CD4-positive, alpha-beta memory T cell (primary cell): ENCODE results near the gene NACC2. TPM values are rescaled to one million over a fixed set of nuclear protein-coding genes. Genes with fewer than 3 reads are reported as not detected.
A peak's percentile ranks its signal among the peaks of the same experiment; 100 is the strongest.

Experiments used
- CTCF ChIA-PET: fragments of 350-600 bp; sonication (Branson Sonifier 250); formaldehyde crosslinking; loops from one replicate; lab custom pipeline; 2021; ENCODE audit warnings: inconsistent platforms; ENCODE audit not compliant: partially characterized antibody; lab: Charles Lee
- POLR2A ChIA-PET: fragments of 350-600 bp; sonication (Branson Sonifier 250); formaldehyde crosslinking; loops from one replicate; lab custom pipeline; 2021; ENCODE audit not compliant: partially characterized antibody; lab: Charles Lee
- DNase-seq, 5 donors: peaks; one replicate each; pipeline versions ENCODE4 v3.0.0 to v3.0.0-alpha.2; 2020 to 2022; ENCODE audit warnings: mixed read lengths in 1 of 5
- H3K27ac ChIP-seq: one replicate; pipeline ENCODE4 v1.7.0; 2013; ENCODE audit warnings: low read depth, low read length
- H3K27me3 ChIP-seq: 2 replicates; pipeline ENCODE4 v1.7.0; 2013; ENCODE audit warnings: mild to moderate bottlenecking, low read length, moderate library complexity; ENCODE audit not compliant: insufficient read depth
- H3K36me3 ChIP-seq: 2 replicates; pipeline ENCODE4 v1.7.0; 2013; ENCODE audit warnings: mild to moderate bottlenecking, low read length, moderate library complexity; ENCODE audit not compliant: insufficient read depth
- H3K4me1 ChIP-seq: 2 replicates; pipeline ENCODE4 v1.7.0; 2013; ENCODE audit warnings: mild to moderate bottlenecking, low read length, moderate library complexity; ENCODE audit not compliant: insufficient read depth
- H3K4me3 ChIP-seq, 2 donors: one replicate each; pipeline ENCODE4 v1.7.0; 2013; ENCODE audit warnings: low read length in 2 of 2, mild to moderate bottlenecking in 1 of 2
- H3K9me3 ChIP-seq, 2 donors: one replicate each; pipeline ENCODE4 v1.7.0; 2013; ENCODE audit warnings: low read length in 2 of 2, control low read depth in 1 of 2; ENCODE audit not compliant: control insufficient read depth in 1 of 2
- H3K27ac Mint-ChIP-seq, 7 donors: one replicate each; pipeline ENCODE4 v1.8.0; 2020 to 2021; ENCODE audit warnings: mixed read lengths in 7 of 7, mild to moderate bottlenecking in 6 of 7, inconsistent platforms in 3 of 7, moderate library complexity in 3 of 7
- H3K27me3 Mint-ChIP-seq, 2 donors: one replicate each; pipeline ENCODE4 v1.8.0; 2020 to 2021; ENCODE audit warnings: mixed read lengths in 2 of 2
- H3K36me3 Mint-ChIP-seq, 2 donors: one replicate each; pipeline ENCODE4 v1.8.0; 2020 to 2021; ENCODE audit warnings: mixed read lengths in 2 of 2, inconsistent platforms in 1 of 2, mild to moderate bottlenecking in 1 of 2
- H3K4me1 Mint-ChIP-seq, 4 donors: one replicate each; pipeline ENCODE4 v1.8.0; 2020 to 2021; ENCODE audit warnings: mixed read lengths in 4 of 4, mild to moderate bottlenecking in 1 of 4
- H3K4me3 Mint-ChIP-seq, 8 donors: one replicate each; pipeline ENCODE4 v1.8.0; 2020 to 2021; ENCODE audit warnings: mixed read lengths in 8 of 8, mild to moderate bottlenecking in 7 of 8, moderate library complexity in 6 of 8, inconsistent platforms in 3 of 8
- H3K9me3 Mint-ChIP-seq, 8 donors: one replicate each; pipeline ENCODE4 v1.8.0; 2020 to 2021; ENCODE audit warnings: mixed read lengths in 8 of 8, mild to moderate bottlenecking in 5 of 8, inconsistent platforms in 3 of 8, moderate library complexity in 1 of 8
- intact Hi-C: fragments of 100-400 bp; cut with micrococcal nuclease; formaldehyde crosslinking; loops from one replicate; pipeline ENCODE4 v1.15.1; 2023
- polyA plus RNA-seq, 2 donors: library from polyadenylated mRNA; unstranded; fragments of 300-500 nt; fragmentation: Illumina TruSeq; gene quantifications; one replicate each; pipeline ENCODE4 v1.2.3, GENCODE V29; 2021
- total RNA-seq, 2 experiments: library from RNA; stranded (reverse); gene quantifications; one replicate each; pipeline ENCODE4 v1.2.3, GENCODE V29; 2021

Gene NACC2
- total and polyA plus RNA-seq, 4 experiments from 2014 or later: 0.58 to 12.2 (median 7.1) TPM

GRCh38 chr9:136115641-136116359 lies 20.7 kb upstream of the NACC2 start:
- intact Hi-C loops: loop anchor here (10.0 kb wide), 1 partner anchor 129 kb away; the partner anchor contains the start of gene QSOX2
- ChIA-PET POLR2A (interaction anchor here (1.6 to 5.8 kb wide), 3 partner anchors 8 to 148 kb away, joined by 3 to 67 read pairs (median 58); partner anchors contain the start of gene NACC2), CTCF (interaction anchor here (0.6 kb wide), 1 partner anchor 11 kb away, joined by 3 read pairs; no protein-coding TSS in a partner anchor)
- H3K27ac ChIP-seq: no peak overlapping the region
- H3K4me1 ChIP-seq: peaks cover 57% of the 10 kb centered on the region
- no peak overlapping the region for H3K27ac Mint-ChIP-seq
- H3K4me3 ChIP-seq: no peak overlapping the region
- peaks cover 14% of the 10 kb centered on the region for H3K36me3 ChIP-seq
- no peaks in the 10 kb centered on the region for H3K27me3 ChIP-seq
- H3K4me3 Mint-ChIP-seq: peak overlapping the region in 1 of 8 donors; percentile 1
- peaks cover 6 to 57% (median 29%) of the 10 kb centered on the region in 4 donors for H3K4me1 Mint-ChIP-seq
- peaks cover 0 to 9% of the 10 kb centered on the region in 2 donors for H3K36me3 Mint-ChIP-seq
- no peaks in the 10 kb centered on the region for H3K27me3 Mint-ChIP-seq
- H3K9me3 Mint-ChIP-seq: no peaks in the 10 kb centered on the region
- no peak for DNase-seq
- no peaks in the 10 kb centered on the region for H3K9me3 ChIP-seq

GRCh38 chr9:136115206-136115605 lies 20.1 kb upstream of the NACC2 start:
- no peaks in the 10 kb centered on the region for H3K27me3 Mint-ChIP-seq
- Histone ChIP-seq H3K4me3 (no peak overlapping the region), H3K36me3 (peaks cover 14% of the 10 kb centered on the region), H3K27me3 (no peaks in the 10 kb centered on the region), H3K27ac (no peak overlapping the region), H3K4me1 (peaks cover 63% of the 10 kb centered on the region), H3K9me3 (no peaks in the 10 kb centered on the region)
- H3K36me3 Mint-ChIP-seq: peaks cover 0 to 9% of the 10 kb centered on the region in 2 donors
- ChIA-PET CTCF (no interaction called here), POLR2A (interaction anchor here (1.6 to 11.1 kb wide), 2 partner anchors 18 to 148 kb away, joined by 3 to 155 read pairs; partner anchors contain the start of gene NACC2)
- no peak overlapping the region for H3K4me3 Mint-ChIP-seq
- intact Hi-C loops: loop anchor here (10.0 kb wide), 1 partner anchor 130 kb away; the partner anchor contains the start of gene QSOX2
- no peak for DNase-seq
- H3K4me1 Mint-ChIP-seq: peaks cover 6 to 63% (median 34%) of the 10 kb centered on the region in 4 donors
- H3K9me3 Mint-ChIP-seq: no peaks in the 10 kb centered on the region
- H3K27ac Mint-ChIP-seq: peak overlapping the region in 2 of 7 donors; percentile 29 to 79

- H3K27me3 Mint-ChIP-seq: no peaks in the 10 kb centered on the region
- H3K36me3 ChIP-seq: peaks cover 14% of the 10 kb centered on the region
- ChIA-PET CTCF (no interaction called here), POLR2A (interaction anchor here (1.6 to 11.1 kb wide), 3 partner anchors 9 to 147 kb away, joined by 3 to 155 read pairs (median 9); partner anchors contain the start of gene NACC2)
- H3K27ac Mint-ChIP-seq: peak overlapping the region in 4 of 7 donors; percentile 8 to 89 (median 63)
- H3K9me3 Mint-ChIP-seq: no peaks in the 10 kb centered on the region
- H3K27ac ChIP-seq: no peak overlapping the region
- H3K4me3 Mint-ChIP-seq: peak overlapping the region in 3 of 8 donors; percentile 32 to 59 (median 52)
- H3K4me1 ChIP-seq: peaks cover 63% of the 10 kb centered on the region
- H3K4me3 ChIP-seq: no peak overlapping the region
- peaks cover 0 to 9% of the 10 kb centered on the region in 2 donors for H3K36me3 Mint-ChIP-seq
- no peaks in the 10 kb centered on the region for H3K27me3 ChIP-seq
- H3K4me1 Mint-ChIP-seq: peaks cover 8 to 62% (median 38%) of the 10 kb centered on the region in 4 donors
- intact Hi-C loops: loop anchor here (10.0 kb wide), 1 partner anchor 130 kb away; the partner anchor contains the start of gene QSOX2
- no peak for DNase-seq
- no peaks in the 10 kb centered on the region for H3K9me3 ChIP-seq
These were observed 19.5 kb upstream of the NACC2 start for GRCh38 chr9:136114610-136115009.

GRCh38 chr9:136112541-136112940 lies 17.5 kb upstream of the NACC2 start:
- Mint-ChIP-seq H3K4me1 (peaks cover 13 to 71% (median 49%) of the 10 kb centered on the region in 4 donors), H3K36me3 (peaks cover 0 to 8% of the 10 kb centered on the region in 2 donors), H3K27ac (peak overlapping the region in 4 of 7 donors; percentile 87 to 94 (median 90)), H3K4me3 (peak overlapping the region in 2 of 8 donors; percentile 8 to 26), H3K27me3 (no peaks in the 10 kb centered on the region), H3K9me3 (no peaks in the 10 kb centered on the region)
- intact Hi-C loops: loop anchor here (10.0 kb wide), 1 partner anchor 132 kb away; the partner anchor contains the start of gene QSOX2
- Histone ChIP-seq H3K4me3 (no peak overlapping the region), H3K9me3 (no peaks in the 10 kb centered on the region), H3K27ac (peak overlapping the region; percentile 6), H3K27me3 (no peaks in the 10 kb centered on the region), H3K36me3 (peaks cover 14% of the 10 kb centered on the region), H3K4me1 (peaks cover 75% of the 10 kb centered on the region)
- CTCF ChIA-PET: interaction anchor here (1.2 to 3.7 kb wide), 2 partner anchors 9 to 145 kb away, joined by 4 to 15 read pairs; no protein-coding TSS in a partner anchor
- no peak for DNase-seq
- POLR2A ChIA-PET: interaction anchor here (1.3 to 11.1 kb wide), 2 partner anchors 15 to 151 kb away, joined by 4 to 155 read pairs; partner anchors contain the start of genes NACC2 and UBAC1

- peak overlapping the region; percentile 6 for H3K27ac ChIP-seq
- H3K4me3 ChIP-seq: no peak overlapping the region
- DNase-seq: no peak
- ChIA-PET POLR2A (interaction anchor here (1.3 to 11.1 kb wide), 2 partner anchors 15 to 150 kb away, joined by 4 to 155 read pairs; partner anchors contain the start of genes NACC2 and UBAC1), CTCF (interaction anchor here (1.5 to 3.7 kb wide), 2 partner anchors 10 to 15 kb away, joined by 4 to 15 read pairs; no protein-coding TSS in a partner anchor)
- intact Hi-C loops: loop anchor here (10.0 kb wide), 1 partner anchor 133 kb away; the partner anchor contains the start of gene QSOX2
- no peaks in the 10 kb centered on the region for H3K9me3 ChIP-seq
- Mint-ChIP-seq H3K36me3 (peaks cover 0 to 8% of the 10 kb centered on the region in 2 donors), H3K27me3 (no peaks in the 10 kb centered on the region), H3K27ac (peak overlapping the region in 5 of 7 donors; percentile 48 to 89 (median 68)), H3K4me3 (peak overlapping the region in 3 of 8 donors; percentile 26 to 43 (median 38)), H3K4me1 (peaks cover 17 to 76% (median 54%) of the 10 kb centered on the region in 4 donors), H3K9me3 (no peaks in the 10 kb centered on the region)
- no peaks in the 10 kb centered on the region for H3K27me3 ChIP-seq
- peaks cover 14% of the 10 kb centered on the region for H3K36me3 ChIP-seq
- peaks cover 74% of the 10 kb centered on the region for H3K4me1 ChIP-seq
These were observed 16.8 kb upstream of the NACC2 start for GRCh38 chr9:136111910-136112309.

- POLR2A ChIA-PET: interaction anchor here (1.7 to 11.1 kb wide), 2 partner anchors 11 to 14 kb away, joined by 6 to 155 read pairs; partner anchors contain the start of gene NACC2
- H3K27me3 Mint-ChIP-seq: no peaks in the 10 kb centered on the region
- Histone ChIP-seq H3K36me3 (peaks cover 13% of the 10 kb centered on the region), H3K4me3 (no peak overlapping the region), H3K27me3 (no peaks in the 10 kb centered on the region), H3K27ac (no peak overlapping the region), H3K9me3 (no peaks in the 10 kb centered on the region), H3K4me1 (peaks cover 78% of the 10 kb centered on the region)
- CTCF ChIA-PET: interaction anchor here (1.5 to 3.7 kb wide), 2 partner anchors 11 to 14 kb away, joined by 4 to 15 read pairs; no protein-coding TSS in a partner anchor
- peaks cover 0 to 8% of the 10 kb centered on the region in 2 donors for H3K36me3 Mint-ChIP-seq
- peaks cover 20 to 84% (median 57%) of the 10 kb centered on the region in 4 donors for H3K4me1 Mint-ChIP-seq
- no peaks in the 10 kb centered on the region for H3K9me3 Mint-ChIP-seq
- H3K27ac Mint-ChIP-seq: peak overlapping the region in 5 of 7 donors; percentile 51 to 89 (median 68)
- intact Hi-C loops: loop anchor here (10.0 kb wide), 1 partner anchor 134 kb away; the partner anchor contains the start of gene QSOX2
- DNase-seq: no peak
- peak overlapping the region in 6 of 8 donors; percentile 5 to 59 (median 42) for H3K4me3 Mint-ChIP-seq
These were observed 16.1 kb upstream of the NACC2 start for GRCh38 chr9:136111190-136111589.
